ENCODE data around the gene RHBDF1. TPM values are rescaled to one million over a fixed set of nuclear protein-coding genes. Genes with fewer than 3 reads are reported as not detected.
A peak's percentile ranks its signal among the peaks of the same experiment; 100 is the strongest.

Gene RHBDF1
- polyA plus RNA-seq, 3 donors = 0.20 TPM; not detected in 2

DNA sequence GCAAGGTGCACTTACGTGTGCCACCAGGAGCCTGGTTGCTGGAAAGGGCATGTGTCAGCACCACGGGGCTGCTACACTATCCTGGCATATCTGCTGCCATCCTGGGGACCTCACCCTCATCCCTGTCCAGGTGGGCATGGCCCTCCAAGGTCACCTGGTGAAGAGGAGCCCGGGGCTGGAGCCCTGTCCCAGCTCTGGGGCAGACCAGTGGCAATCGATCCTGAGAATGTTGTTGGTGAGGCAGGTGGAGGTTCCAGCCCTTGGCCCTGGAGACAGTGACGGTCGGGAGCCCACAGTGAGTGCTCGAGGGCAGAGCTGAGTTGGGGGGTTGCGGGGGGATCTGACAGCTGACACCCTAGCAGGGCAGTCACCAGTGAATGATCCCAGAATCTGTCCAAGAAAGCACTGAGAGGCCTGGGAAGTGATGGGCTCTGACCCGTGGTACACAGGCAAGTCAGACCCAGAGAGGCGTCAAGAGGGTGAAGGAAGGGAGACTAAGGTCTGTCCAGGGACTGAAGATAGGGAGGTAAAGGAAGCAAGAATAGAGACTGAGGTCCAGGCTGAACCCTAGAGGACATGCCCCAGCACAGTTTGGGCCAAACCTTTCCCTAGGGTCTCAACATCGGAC, 36.6 kb downstream of the RHBDF1 start:
- peak overlapping the region in 1 of 2 donors; percentile 63 for H3K4me3 Mint-ChIP-seq
- H3K4me3 ChIP-seq (replicated peaks in 1 of 3; ENCODE audit: low read depth in 2 of 3, low read length in 3 of 3) = no peak overlapping the region
- 91% methylated on average over 8 of the region's 11 CpGs for WGBS (ENCODE audit: insufficient coverage)
- peak overlapping the region; percentile 77 to 82 for H3K27ac ChIP-seq (ENCODE audit: low read depth in 1 of 2, low read length in 2 of 2)
- no peak for DNase-seq
- H3K9me3 ChIP-seq (replicated peaks in 1 of 2; ENCODE audit: control insufficient read depth in 1 of 2, insufficient read depth in 1 of 2, low read length in 2 of 2) = no peaks in the 10 kb centered on the region
- peaks cover 49% of the 10 kb centered on the region for H3K4me1 Mint-ChIP-seq
- H3K27me3 ChIP-seq (ENCODE audit: control insufficient read depth in 2 of 2, insufficient read depth in 2 of 2, low read length in 2 of 2) = no peaks in the 10 kb centered on the region
- TF ChIP-seq, protein P1, sequence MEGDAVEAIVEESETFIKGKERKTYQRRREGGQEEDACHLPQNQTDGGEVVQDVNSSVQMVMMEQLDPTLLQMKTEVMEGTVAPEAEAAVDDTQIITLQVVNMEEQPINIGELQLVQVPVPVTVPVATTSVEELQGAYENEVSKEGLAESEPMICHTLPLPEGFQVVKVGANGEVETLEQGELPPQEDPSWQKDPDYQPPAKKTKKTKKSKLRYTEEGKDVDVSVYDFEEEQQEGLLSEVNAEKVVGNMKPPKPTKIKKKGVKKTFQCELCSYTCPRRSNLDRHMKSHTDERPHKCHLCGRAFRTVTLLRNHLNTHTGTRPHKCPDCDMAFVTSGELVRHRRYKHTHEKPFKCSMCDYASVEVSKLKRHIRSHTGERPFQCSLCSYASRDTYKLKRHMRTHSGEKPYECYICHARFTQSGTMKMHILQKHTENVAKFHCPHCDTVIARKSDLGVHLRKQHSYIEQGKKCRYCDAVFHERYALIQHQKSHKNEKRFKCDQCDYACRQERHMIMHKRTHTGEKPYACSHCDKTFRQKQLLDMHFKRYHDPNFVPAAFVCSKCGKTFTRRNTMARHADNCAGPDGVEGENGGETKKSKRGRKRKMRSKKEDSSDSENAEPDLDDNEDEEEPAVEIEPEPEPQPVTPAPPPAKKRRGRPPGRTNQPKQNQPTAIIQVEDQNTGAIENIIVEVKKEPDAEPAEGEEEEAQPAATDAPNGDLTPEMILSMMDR (IDR thresholded peaks at IDR 0.05) = no peak
- peak overlapping the region; percentile 85 to 92 (median 87) for H3K27ac Mint-ChIP-seq
- H3K9ac ChIP-seq (ENCODE audit: insufficient read depth, low read length, poor library complexity, severe bottlenecking) = peak overlapping the region; percentile 35
- no peaks in the 10 kb centered on the region for H3K9me3 Mint-ChIP-seq
- H3K27me3 Mint-ChIP-seq (ENCODE audit: low read depth in 3 of 3) = peaks cover 0 to 4% (median 0%) of the 10 kb centered on the region in 3 donors
- H3K36me3 Mint-ChIP-seq = peaks cover 8 to 10% of the 10 kb centered on the region in 2 donors
- H3K4me1 ChIP-seq (ENCODE audit: control insufficient read depth in 1 of 2, insufficient read depth in 2 of 2, low read length in 2 of 2) = peaks cover 29 to 40% of the 10 kb centered on the region in 2 donors
- H3K79me2 ChIP-seq (ENCODE audit: insufficient read depth, low read length) = no peaks in the 10 kb centered on the region
- H2AFZ ChIP-seq (ENCODE audit: insufficient read depth, low read depth, low read length, poor library complexity, severe bottlenecking) = peak overlapping the region; percentile 64
- peak overlapping the region; percentile 44 for H3K4me2 ChIP-seq (replicated peaks; ENCODE audit: extremely low read depth, low read length, poor library complexity, severe bottlenecking)
- intact Hi-C loops (cut with micrococcal nuclease) = no loop called here
- H4K20me1 ChIP-seq (ENCODE audit: insufficient read depth, low read length) = no peaks in the 10 kb centered on the region
- no peaks in the 10 kb centered on the region for H3K36me3 ChIP-seq (replicated peaks in 1 of 2; ENCODE audit: control insufficient read depth in 1 of 2, insufficient read depth in 2 of 2, low read length in 2 of 2)

- peak overlapping the region; percentile 85 to 92 (median 87) for H3K27ac Mint-ChIP-seq
- no peaks in the 10 kb centered on the region for H3K36me3 ChIP-seq (replicated peaks in 1 of 2; ENCODE audit: control insufficient read depth in 1 of 2, insufficient read depth in 2 of 2, low read length in 2 of 2)
- WGBS (ENCODE audit: insufficient coverage) = 21% methylated on average over 17 of the region's 17 CpGs
- peak overlapping the region; percentile 42 to 63 for H3K4me3 Mint-ChIP-seq
- H3K4me2 ChIP-seq (replicated peaks; ENCODE audit: extremely low read depth, low read length, poor library complexity, severe bottlenecking) = peak overlapping the region; percentile 44
- no peaks in the 10 kb centered on the region for H3K79me2 ChIP-seq (ENCODE audit: insufficient read depth, low read length)
- intact Hi-C loops (cut with micrococcal nuclease) = no loop called here
- no peaks in the 10 kb centered on the region for H3K9me3 Mint-ChIP-seq
- peaks cover 49% of the 10 kb centered on the region for H3K4me1 Mint-ChIP-seq
- DNase-seq = peak; percentile 82 to 87 (median 85)
- H4K20me1 ChIP-seq (ENCODE audit: insufficient read depth, low read length) = no peaks in the 10 kb centered on the region
- peak overlapping the region; percentile 64 for H2AFZ ChIP-seq (ENCODE audit: insufficient read depth, low read depth, low read length, poor library complexity, severe bottlenecking)
- peak overlapping the region in 1 of 3 experiments; percentile 45 for H3K4me3 ChIP-seq (replicated peaks in 1 of 3; ENCODE audit: low read depth in 2 of 3, low read length in 3 of 3)
- H3K9me3 ChIP-seq (replicated peaks in 1 of 2; ENCODE audit: control insufficient read depth in 1 of 2, insufficient read depth in 1 of 2, low read length in 2 of 2) = no peaks in the 10 kb centered on the region
- no peaks in the 10 kb centered on the region for H3K27me3 ChIP-seq (ENCODE audit: control insufficient read depth in 2 of 2, insufficient read depth in 2 of 2, low read length in 2 of 2)
- TF ChIP-seq, protein P1 (IDR thresholded peaks at IDR 0.05) = no peak
- peak overlapping the region; percentile 35 for H3K9ac ChIP-seq (ENCODE audit: insufficient read depth, low read length, poor library complexity, severe bottlenecking)
- peaks cover 8 to 10% of the 10 kb centered on the region in 2 donors for H3K36me3 Mint-ChIP-seq
- H3K27ac ChIP-seq (ENCODE audit: low read depth in 1 of 2, low read length in 2 of 2) = peak overlapping the region; percentile 77 to 82
- H3K27me3 Mint-ChIP-seq (ENCODE audit: low read depth in 3 of 3) = peaks cover 0 to 1% (median 0%) of the 10 kb centered on the region in 3 donors
- peaks cover 29 to 40% of the 10 kb centered on the region in 2 donors for H3K4me1 ChIP-seq (ENCODE audit: control insufficient read depth in 1 of 2, insufficient read depth in 2 of 2, low read length in 2 of 2)
Measured at GRCh38 chr16:35011-35677, 37.3 kb downstream of the RHBDF1 start.
